ENCODE results near the gene AHCTF1. TPM values are rescaled to one million over a fixed set of nuclear protein-coding genes. Genes with fewer than 3 reads are reported as not detected.

AHCTF1 gene
- total and polyA plus RNA-seq, 9 of the 15 experiments (the other 6 are each of a cell fraction or from before 2014, with no cell fraction given), result 9.4 to 102 (median 47.6) TPM

GRCh38 chr1:246931549-246932365 lies at the start of gene AHCTF1 (continued):
- peak; percentile 20; the same call in 1 of the 2 replicates for TF ChIP-seq ZNF609 (CRISPR knock-in tag; IDR thresholded peaks at IDR 0.05; ENCODE audit: borderline replicate concordance)
- TF ChIP-seq POLR2H (tag; IDR thresholded peaks at IDR 0.05; ENCODE audit: low read depth), result peak; percentile 89
- peak; percentile 76 for TF ChIP-seq HMGN3 (IDR thresholded peaks at IDR 0.05; ENCODE audit: borderline replicate concordance, extremely low read depth, insufficient read length, low read depth, low read length)
- no peak for TF ChIP-seq ARNT (IDR thresholded peaks at IDR 0.05)
- no peak for TF ChIP-seq CSDE1 (IDR thresholded peaks at IDR 0.05)
- no peak for TF ChIP-seq XRCC4 (IDR thresholded peaks at IDR 0.05; ENCODE audit: extremely low read depth, insufficient read depth, insufficient read length)
- no peak for TF ChIP-seq ZNF318 (IDR thresholded peaks at IDR 0.05; ENCODE audit: borderline replicate concordance in 1 of 2, low read depth in 1 of 2)
- peak; percentile 57; the same call in 1 of the 2 replicates for TF ChIP-seq ZBTB9 (CRISPR knock-in tag; IDR thresholded peaks at IDR 0.05)

Data from K562 (cell line).